ENCODE measurements around the gene CHPF2.

Gene CHPF2

DNA sequence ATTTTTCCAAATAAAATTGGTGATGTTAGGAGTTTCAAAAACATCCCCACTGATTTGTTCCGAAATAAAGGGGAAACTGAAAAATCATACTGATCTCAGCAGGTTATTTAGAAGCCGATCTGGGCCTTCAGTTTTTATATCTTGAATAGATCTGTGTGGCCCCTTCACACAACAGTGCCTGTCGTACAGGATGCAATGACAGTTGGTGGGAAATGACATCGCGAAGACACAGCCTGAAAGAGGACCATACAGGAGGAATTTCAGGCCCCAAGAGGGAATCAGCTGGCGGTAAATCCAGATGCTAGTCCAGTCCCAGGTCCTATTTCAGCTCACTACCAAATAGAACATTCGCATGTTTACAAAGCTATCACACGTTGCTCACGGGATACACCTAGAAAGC is 25.0 kb upstream of the CHPF2 start:
- DNase-seq: no peak

- DNase-seq: no peak
These were observed 24.5 kb upstream of the CHPF2 start for GRCh38 chr7:151207804-151208203.

DNA sequence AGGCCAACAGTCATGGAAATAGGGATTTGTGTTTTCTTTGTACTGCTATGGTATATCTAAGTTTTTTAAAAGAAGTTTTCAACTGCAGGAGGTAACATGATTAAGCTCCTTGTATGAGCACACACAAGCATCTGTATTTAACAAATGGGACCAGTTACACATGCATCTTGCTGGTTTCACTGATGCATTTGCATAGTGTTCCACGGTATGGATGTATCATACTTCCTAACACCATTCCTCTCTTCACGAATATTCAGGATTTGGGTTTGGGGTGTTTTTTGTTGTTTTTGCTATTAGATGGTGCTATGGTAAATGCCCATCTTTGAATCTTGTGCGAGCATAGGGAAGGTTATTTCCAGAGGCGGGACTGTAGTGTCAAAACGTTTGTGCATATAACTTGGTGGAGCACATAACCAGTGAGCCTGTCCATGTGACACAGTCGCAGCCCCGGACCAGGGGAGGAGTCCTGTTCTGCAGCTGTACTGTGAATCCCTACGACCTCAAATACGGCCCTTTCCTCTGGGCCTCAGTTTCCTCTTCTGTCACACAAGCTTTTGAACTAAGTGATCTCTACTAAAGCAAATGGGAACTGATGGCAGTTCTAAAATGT is 23.9 kb upstream of the CHPF2 start:
- no peak for DNase-seq

GRCh38 chr7:151209588-151209987 is 22.7 kb upstream of the CHPF2 start:
- DNase-seq: no peak

DNA sequence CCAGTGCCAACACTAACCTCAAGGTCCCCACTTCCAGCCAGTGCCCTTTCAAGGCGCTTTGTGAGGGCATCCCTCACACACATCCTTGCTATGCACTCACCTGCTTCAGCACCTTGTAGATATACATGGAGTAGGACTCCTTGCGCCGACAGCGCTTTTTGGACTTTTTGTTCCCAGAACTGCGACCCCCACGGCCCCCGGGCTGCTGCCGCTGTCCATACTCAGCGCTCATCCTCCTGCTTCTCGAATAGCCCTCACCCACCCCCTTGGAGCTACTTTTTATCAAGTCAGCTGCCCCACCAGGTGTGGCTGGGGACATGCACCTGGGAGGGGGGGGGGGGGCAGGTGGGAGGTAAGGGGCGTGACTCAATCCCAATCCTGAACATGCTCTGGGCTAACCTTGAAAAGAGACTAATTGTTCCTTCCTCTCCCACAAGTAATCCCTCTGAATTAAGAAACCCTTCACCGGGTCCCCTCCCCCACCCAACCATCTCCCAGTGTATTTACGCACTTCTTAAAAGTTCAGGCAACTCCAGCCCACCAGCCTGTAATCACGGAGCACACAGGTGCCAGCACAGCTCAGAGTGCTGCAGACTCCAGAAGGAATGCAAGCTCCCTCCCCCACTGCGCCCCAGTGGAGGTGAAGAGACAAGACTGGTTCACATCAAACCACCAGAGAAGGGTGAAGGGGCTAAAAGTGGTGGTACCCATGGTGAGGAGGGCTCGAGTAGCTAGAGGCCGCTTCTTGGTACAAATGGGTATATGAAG is 22.0 kb upstream of the CHPF2 start, which contains the start of gene H2BK1:
TSS of gene H2BK1 (minus strand) at position 402 of the 768 bp plus-strand sequence. CDS start at position 232, 170 bp downstream.
- DNase-seq: no peak

DNA sequence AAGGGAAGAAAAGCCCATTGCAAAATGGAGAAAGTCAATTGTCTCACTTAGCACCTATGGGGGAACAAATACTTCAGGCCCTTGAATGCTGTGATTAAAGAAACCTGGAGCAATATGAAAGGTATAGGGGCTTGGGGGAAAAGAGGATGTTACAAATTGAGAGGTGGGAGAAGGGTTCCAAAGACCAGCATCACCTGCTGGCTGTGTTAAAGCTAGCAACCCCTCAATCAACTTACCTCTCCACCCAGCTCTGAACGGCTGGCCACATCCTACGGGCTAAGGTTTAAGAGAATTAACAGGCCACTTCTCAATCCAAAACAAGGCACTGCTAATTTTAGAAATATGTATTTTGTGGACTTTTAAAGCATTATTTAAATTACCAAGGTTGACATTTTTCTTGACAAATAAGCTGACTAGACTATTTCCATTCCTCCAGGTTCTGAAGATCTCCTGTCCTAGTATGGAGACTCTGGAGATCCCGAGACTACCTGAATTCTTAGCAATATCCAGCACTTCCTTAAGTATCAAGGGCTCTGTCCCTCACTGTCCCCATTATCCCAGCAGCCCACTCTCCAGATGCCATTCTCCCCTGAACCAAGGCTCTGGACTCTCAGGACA is 21.0 kb upstream of the CHPF2 start:
- DNase-seq: no peak

DNA sequence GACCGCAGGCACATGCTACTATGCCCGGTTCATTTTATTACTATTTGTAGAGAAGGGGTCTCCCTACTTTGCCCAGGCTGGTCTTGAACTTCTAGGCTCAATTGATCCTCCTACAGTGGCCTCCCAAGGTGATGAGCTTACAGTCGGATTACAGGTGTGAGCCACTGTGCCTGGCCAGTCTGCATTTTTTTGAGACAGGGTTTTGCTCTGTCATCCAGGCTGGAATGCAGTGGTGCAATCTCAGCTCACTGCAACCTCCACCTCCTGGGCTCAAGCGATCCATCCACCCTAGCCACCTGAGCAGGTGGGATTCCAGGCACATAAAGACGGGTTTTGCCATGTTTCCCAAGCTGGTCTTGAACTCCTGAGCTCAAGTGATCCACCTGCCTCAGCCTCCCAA is 19.7 kb upstream of the CHPF2 start:
- DNase-seq: no peak

GRCh38 chr7:151213826-151214225 is 18.5 kb upstream of the CHPF2 start:
- DNase-seq: no peak

GRCh38 chr7:151215396-151215795 is 16.9 kb upstream of the CHPF2 start:
- no peak for DNase-seq

DNA sequence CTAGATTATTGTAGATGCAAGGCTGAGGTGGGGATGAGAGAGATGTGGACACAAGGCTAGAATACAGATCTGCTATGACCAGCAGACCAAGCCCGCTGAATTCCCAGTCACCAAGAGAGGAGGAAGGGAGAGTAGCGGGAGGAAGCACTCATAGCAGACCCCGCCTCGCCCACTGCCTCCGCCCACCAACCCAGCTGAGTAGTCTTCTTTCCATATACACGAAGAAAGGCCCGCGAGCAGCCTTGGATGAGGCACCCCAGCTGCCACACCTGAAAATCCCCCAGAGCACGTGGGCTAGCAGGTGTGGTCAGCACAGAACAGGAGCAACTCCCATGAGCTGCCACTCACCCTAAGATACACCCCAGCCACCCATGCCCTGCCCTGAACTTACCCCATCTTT is 14.1 kb upstream of the CHPF2 start:
- DNase-seq: no peak

DNA sequence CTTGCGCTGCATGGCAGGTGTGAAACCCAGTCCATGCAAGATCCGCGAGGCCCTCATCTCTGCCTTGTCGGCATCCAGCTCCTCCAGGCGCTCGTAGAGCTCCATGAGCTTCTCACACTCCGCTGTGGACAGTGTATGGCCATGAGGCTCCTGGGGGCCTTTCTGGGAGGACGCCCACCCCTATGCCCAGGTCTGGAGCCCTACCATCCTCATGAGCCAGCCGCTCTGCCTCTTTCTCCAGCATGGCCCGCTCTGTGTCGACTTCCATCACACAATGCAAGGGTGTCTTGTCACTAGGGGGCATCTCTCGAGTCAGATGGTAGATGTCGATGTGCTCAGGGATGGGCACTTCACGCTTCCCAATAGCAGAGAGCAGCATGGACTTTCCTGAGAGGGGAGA is 8.6 kb upstream of the CHPF2 start:
- DNase-seq: no peak

- no peak for DNase-seq
These were observed 6.3 kb upstream of the CHPF2 start for GRCh38 chr7:151225948-151226510.

DNA sequence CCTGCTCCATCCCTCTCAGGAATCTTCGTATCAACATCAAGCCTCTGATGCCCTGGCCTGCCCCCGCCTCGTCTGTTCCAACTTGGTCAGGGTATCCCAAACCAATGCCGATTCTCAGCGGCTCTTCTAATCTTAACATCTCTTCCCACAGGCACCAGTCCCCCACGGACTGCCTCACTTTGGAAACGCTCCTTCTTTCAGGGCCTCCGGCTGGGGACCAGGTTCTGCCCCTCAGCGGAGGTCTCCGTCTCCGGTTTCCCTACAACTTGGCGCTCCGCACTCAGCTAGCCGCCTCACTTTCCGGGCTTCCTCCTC is 5.8 kb upstream of the CHPF2 start:
- no peak for DNase-seq

- DNase-seq: peak; percentile 93
These were observed 5.2 kb upstream of the CHPF2 start, which contains the start of gene ABCF2 for GRCh38 chr7:151226875-151227782. Gene ABCF2, minus strand, starts transcription at chr7:151227205. Its CDS starts 747 bp downstream, at chr7:151226458.

DNA sequence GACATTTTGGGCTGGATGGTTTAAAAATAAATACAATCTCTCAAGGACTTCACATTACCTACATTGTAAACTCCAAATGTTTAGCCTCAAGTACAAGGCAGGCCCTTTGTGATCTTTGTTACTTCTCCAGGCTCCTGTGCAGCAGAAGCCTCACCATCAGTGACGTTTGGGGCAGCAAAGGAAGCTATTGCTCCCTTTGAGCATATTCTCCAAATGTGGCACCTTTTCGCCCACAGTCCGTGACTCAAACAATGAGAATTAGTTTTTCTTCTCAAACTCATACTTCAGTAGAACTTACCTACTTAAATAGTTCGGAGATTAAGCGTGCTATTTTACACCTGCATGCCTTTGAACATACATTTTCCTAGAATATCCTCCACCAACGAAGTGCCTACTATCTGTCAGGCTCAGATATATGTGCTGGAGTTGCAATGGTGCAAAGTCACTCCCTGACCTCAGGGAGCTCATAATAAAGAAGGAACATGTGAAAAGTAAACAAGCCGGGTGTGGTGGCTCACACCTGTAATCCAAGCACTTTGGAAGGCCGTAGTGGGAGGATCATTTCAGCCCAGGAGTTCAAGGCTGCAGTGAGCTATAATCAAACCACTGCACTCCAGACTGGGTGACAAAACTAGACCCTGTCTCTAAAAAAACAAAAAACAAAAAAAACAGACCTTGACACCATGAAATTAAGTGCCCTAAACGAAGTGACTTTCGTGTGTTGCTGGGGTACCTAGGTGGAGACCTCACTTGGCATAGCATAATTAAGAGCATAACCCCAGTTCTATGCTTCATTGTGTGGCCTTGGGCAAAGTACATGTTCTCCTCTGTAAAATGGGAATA is 4.0 kb upstream of the CHPF2 start:
- DNase-seq: no peak

GRCh38 chr7:151229249-151229648 is 3.0 kb upstream of the CHPF2 start:
- DNase-seq: no peak

DNA sequence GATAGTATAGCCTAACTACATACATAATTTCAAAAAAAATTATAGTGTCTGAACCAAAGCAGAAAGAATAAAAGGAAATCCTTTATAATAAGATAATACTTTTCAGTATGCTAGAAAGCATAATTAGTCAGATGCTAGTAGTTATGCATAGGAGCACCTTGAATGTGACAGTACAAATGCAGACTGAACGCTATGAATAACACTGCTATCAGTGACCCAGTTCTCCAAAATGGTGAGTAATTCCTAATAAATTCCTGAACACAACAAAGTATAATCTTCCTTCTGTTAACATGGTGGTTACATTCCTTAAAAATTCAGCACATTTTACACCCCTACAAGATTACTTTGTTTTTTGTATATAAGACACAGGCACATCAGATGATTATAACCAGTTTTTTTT is 1.2 kb upstream of the CHPF2 start:
- DNase-seq: no peak

GRCh38 chr7:151232917-151233701 is 826 bp downstream of the CHPF2 start:
- no peak for DNase-seq

GRCh38 chr7:151233804-151234203 is 1.5 kb downstream of the CHPF2 start:
- no peak for DNase-seq

DNA sequence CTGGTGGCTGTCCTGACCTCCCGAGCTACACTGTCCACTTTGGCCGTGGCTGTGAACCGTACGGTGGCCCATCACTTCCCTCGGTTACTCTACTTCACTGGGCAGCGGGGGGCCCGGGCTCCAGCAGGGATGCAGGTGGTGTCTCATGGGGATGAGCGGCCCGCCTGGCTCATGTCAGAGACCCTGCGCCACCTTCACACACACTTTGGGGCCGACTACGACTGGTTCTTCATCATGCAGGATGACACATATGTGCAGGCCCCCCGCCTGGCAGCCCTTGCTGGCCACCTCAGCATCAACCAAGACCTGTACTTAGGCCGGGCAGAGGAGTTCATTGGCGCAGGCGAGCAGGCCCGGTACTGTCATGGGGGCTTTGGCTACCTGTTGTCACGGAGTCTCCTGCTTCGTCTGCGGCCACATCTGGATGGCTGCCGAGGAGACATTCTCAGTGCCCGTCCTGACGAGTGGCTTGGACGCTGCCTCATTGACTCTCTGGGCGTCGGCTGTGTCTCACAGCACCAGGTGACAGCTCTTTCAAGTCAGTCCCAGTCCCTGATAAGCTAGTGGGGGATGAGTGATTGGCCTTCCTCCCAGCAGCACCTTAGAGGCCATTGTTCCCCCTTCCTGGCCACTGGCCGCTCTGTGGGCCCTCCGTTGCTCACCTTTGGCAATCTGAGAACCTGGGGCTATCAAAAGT is 3.0 kb downstream of the CHPF2 start:
- DNase-seq: no peak
